ENCODE data around the gene MYO1E. TPM values are rescaled to one million over a fixed set of nuclear protein-coding genes. Genes with fewer than 3 reads are reported as not detected.
A peak's percentile ranks its signal among the peaks of the same experiment; 100 is the strongest.

MYO1E gene
- total RNA-seq, 4 donors from 2014 or later: 245 to 380 (median 268) TPM

DNA sequence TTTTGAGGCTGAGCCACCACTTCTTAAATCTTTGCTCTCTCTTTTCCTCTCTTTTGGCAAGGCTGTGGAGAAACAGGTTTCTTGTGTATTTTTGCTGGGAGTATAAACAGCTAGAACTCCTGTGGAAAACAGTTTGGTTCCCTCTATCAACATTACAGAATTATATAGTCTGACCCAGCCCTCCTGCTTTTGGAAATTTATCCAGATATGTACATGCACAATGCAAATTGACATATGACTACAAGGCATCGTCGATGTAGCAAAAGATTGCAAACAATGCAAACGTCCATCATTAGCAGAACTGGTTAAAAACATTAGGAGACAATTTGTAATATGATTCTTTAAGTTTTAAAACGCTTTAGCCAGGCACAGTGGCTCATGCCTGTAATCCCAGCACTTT, 12.5 kb upstream of the MYO1E start:
- Histone ChIP-seq H3K4me1 (no peaks in the 10 kb centered on the region), H3K36me3 (no peaks in the 10 kb centered on the region), H3K4me3 (no peak overlapping the region), H3K27ac (no peak overlapping the region), H3K27me3 (no peaks in the 10 kb centered on the region), H3K9me3 (no peaks in the 10 kb centered on the region)
- no peak for TF ChIP-seq POLR2A (IDR thresholded peaks at IDR 0.05)
- TF ChIP-seq, protein P1, sequence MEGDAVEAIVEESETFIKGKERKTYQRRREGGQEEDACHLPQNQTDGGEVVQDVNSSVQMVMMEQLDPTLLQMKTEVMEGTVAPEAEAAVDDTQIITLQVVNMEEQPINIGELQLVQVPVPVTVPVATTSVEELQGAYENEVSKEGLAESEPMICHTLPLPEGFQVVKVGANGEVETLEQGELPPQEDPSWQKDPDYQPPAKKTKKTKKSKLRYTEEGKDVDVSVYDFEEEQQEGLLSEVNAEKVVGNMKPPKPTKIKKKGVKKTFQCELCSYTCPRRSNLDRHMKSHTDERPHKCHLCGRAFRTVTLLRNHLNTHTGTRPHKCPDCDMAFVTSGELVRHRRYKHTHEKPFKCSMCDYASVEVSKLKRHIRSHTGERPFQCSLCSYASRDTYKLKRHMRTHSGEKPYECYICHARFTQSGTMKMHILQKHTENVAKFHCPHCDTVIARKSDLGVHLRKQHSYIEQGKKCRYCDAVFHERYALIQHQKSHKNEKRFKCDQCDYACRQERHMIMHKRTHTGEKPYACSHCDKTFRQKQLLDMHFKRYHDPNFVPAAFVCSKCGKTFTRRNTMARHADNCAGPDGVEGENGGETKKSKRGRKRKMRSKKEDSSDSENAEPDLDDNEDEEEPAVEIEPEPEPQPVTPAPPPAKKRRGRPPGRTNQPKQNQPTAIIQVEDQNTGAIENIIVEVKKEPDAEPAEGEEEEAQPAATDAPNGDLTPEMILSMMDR (IDR thresholded peaks at IDR 0.05): no peak
- no peak for DNase-seq

DNA sequence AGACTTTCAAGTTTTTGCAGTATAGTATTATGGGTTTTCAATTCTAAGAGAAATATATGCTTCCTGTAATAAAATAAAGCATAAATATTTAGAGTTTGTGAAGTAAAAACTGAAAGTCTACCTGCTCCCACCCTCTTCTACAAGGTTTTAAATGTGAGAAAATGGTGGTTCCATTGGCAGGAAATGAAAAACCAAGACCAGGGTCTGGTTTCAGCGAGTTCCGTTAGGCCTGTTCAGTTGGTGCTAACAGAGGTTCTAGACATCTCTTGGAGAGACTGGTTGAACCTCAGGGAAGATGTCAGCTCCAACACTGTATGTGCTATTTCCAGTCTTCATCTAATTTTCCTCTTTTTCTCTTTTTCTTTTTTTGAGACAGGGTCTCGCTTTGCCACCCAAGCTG, 11.8 kb upstream of the MYO1E start:
- DNase-seq: no peak
- H3K9me3 ChIP-seq: no peaks in the 10 kb centered on the region
- no peaks in the 10 kb centered on the region for H3K36me3 ChIP-seq
- H3K4me3 ChIP-seq: no peak overlapping the region
- H3K27ac ChIP-seq: no peak overlapping the region
- no peaks in the 10 kb centered on the region for H3K4me1 ChIP-seq
- H3K27me3 ChIP-seq: no peaks in the 10 kb centered on the region
- no peak for TF ChIP-seq POLR2A (IDR thresholded peaks at IDR 0.05)
- TF ChIP-seq, protein P1 (IDR thresholded peaks at IDR 0.05): no peak

DNA sequence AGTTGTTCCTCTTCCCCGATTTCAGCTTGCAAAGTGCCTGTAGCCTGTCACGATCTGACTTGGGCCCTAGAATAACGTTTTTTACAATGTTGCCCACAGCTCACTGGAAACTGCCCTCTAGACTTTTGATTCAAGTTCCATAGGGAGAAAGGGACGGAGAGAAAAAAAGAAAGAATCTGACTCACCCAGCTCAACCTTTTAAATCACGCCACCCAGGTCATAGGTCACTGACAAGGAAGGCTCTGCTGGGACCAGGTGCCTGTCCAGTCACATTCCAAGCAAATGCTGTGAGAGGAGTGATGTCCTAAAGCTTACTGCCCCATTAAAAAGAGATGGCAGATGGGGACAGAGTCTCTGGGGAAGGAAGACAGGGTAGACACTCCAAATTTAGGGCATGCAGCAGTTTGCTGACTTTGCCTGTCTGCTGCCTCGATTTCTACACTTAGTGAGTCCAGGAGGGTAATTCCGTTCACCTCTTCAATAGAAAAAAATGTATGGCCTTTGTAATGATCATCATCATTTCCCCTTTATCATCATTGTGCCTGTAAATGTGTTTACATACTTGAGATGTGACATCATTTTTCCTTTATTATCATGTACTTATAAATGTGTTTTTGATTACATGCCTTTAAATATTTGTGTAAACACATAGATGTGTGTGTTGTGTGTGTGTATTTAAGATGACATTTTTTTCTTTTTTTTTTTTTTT, 8.4 kb upstream of the MYO1E start:
- Histone ChIP-seq H3K36me3 (no peaks in the 10 kb centered on the region), H3K27ac (peak overlapping the region in 1 of 4 donors; percentile 59), H3K4me1 (no peaks in the 10 kb centered on the region), H3K27me3 (no peaks in the 10 kb centered on the region), H3K4me3 (no peak overlapping the region), H3K9me3 (no peaks in the 10 kb centered on the region)
- DNase-seq: peak in 1 of 3 donors; percentile 55
- no peak for TF ChIP-seq POLR2A (IDR thresholded peaks at IDR 0.05)
- TF ChIP-seq, protein P1 (IDR thresholded peaks at IDR 0.05): no peak

DNA sequence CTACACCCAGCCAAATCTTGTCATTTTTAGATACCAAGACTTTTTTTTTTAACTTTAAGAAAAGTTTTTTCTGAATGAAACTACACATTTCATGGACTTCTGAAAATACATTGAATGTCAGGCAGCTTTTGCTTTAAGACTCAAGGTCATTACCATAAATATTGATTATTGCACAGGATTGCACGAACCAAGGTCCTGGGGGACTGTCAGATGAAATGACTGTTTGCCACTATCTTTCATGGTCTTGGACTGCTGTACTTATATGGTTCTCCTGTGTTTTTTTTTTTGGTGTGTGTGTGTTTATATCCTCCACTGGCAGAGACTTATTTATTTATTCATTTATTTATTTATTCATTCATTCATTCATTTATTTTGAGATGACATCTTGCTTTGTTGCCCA, 6.9 kb upstream of the MYO1E start:
- no peak overlapping the region for H3K4me3 ChIP-seq
- DNase-seq: no peak
- TF ChIP-seq, protein P1 (IDR thresholded peaks at IDR 0.05): no peak
- TF ChIP-seq POLR2A (IDR thresholded peaks at IDR 0.05): no peak
- H3K9me3 ChIP-seq: no peaks in the 10 kb centered on the region
- H3K27me3 ChIP-seq: no peaks in the 10 kb centered on the region
- H3K4me1 ChIP-seq: no peaks in the 10 kb centered on the region
- H3K27ac ChIP-seq: no peak overlapping the region
- H3K36me3 ChIP-seq: no peaks in the 10 kb centered on the region

DNA sequence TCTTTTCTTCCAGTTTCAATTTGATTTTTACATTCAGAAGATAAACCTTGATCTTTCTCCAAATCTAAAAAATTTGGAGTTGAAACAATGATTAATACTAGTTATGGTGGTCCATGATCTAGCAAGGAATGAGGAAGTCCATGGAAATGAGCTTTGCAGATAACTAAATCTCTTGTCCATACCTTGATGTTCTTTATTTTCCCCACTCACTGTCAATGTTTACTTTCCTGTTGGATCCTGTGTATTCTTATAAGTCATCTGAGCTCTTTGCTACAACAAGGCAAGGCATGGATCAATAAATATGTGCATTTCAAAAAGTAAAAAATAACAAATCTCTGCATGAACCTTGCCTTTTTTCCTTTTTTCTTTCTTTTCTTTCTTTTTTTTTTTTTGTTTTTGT, 6.2 kb upstream of the MYO1E start:
- H3K36me3 ChIP-seq: no peaks in the 10 kb centered on the region
- no peaks in the 10 kb centered on the region for H3K27me3 ChIP-seq
- DNase-seq: no peak
- H3K27ac ChIP-seq: no peak overlapping the region
- no peaks in the 10 kb centered on the region for H3K9me3 ChIP-seq
- no peak for TF ChIP-seq POLR2A (IDR thresholded peaks at IDR 0.05)
- TF ChIP-seq, protein P1 (IDR thresholded peaks at IDR 0.05): no peak
- no peaks in the 10 kb centered on the region for H3K4me1 ChIP-seq
- H3K4me3 ChIP-seq: no peak overlapping the region
